Measurements from ENCODE around the gene RAB37. TPM values are rescaled to one million over a fixed set of nuclear protein-coding genes. Genes with fewer than 3 reads are reported as not detected.

Gene RAB37
- total RNA-seq = 0.06 and 0.10 TPM in 2 replicates

GRCh38 chr17:74736513-74737298 is at the start of gene RAB37:
Gene RAB37 (plus strand): TSS chr17:74737256. CDS start chr17:74737273, 17 bp downstream.

GRCh38 chr17:74712756-74713155 is 24.3 kb upstream of the RAB37 start, which contains the start of gene CD300LF:
Gene CD300LF (minus strand): TSS chr17:74712923. CDS start chr17:74712866, 57 bp downstream.

GRCh38 chr17:74748529-74749278 is 11.6 kb downstream of the RAB37 start, which contains the start of gene NHERF1:
Gene NHERF1 (plus strand): TSS chr17:74748628. CDS start chr17:74748847, 219 bp downstream.

GRCh38 chr17:74776044-74776962 is 39.2 kb downstream of the RAB37 start, which contains the start of gene NAT9:
Gene NAT9 (minus strand): TSS chr17:74776345. CDS start chr17:74775698, 647 bp downstream.

Other genes with a start within 250 kb of the RAB37 start
- gene CD300LB, start 205.8 kb upstream of the RAB37 start, total RNA-seq = not detected in 2 replicates
- gene CD300C, start 191.1 kb upstream of the RAB37 start, total RNA-seq = not detected in 2 replicates
- gene CD300H, start 169.7 kb upstream of the RAB37 start, total RNA-seq = not detected in 2 replicates
- not detected in 2 replicates for gene CD300LD, start 145.0 kb upstream of the RAB37 start, total RNA-seq
- not detected in 2 replicates for gene CD300E, start 113.5 kb upstream of the RAB37 start, total RNA-seq
- not detected in 2 replicates for gene CD300LF, start 24.3 kb upstream of the RAB37 start, total RNA-seq
- gene NHERF1, start 11.4 kb downstream of the RAB37 start, total RNA-seq = 10.9 and 13.9 TPM in 2 replicates
- gene NAT9, start 39.1 kb downstream of the RAB37 start, total RNA-seq = 20.5 and 23.5 TPM in 2 replicates
- under 0.01 TPM in 1 of 2 replicates, not detected in the other for gene GRIN2C, start 122.6 kb downstream of the RAB37 start, total RNA-seq
- 19.4 and 20.9 TPM in 2 replicates for gene FDXR, start 135.7 kb downstream of the RAB37 start, total RNA-seq
- not detected in 2 replicates for gene FADS6, start 156.4 kb downstream of the RAB37 start, total RNA-seq
- gene USH1G, start 186.0 kb downstream of the RAB37 start, total RNA-seq = not detected in 2 replicates
- gene OTOP2, start 187.0 kb downstream of the RAB37 start, total RNA-seq = not detected in 2 replicates
- not detected in 2 replicates for gene OTOP3, start 198.6 kb downstream of the RAB37 start, total RNA-seq
- 1.3 TPM in 1 of 2 replicates, not detected in the other for gene HID1, start 235.5 kb downstream of the RAB37 start, total RNA-seq